Progenitor cell of endocrine pancreas (in vitro differentiated cells): ENCODE measurements around the gene RECK. TPM values are rescaled to one million over a fixed set of nuclear protein-coding genes. Genes with fewer than 3 reads are reported as not detected.
"Not testable (repeated sequence)": the region's sequence is repeated elsewhere in the genome, so short reads cannot be mapped to it uniquely, and the experiment has no call there.

Experiments used
- DNase-seq: peaks from one replicate; pipeline ENCODE4 v3.0.0; 2021; ENCODE audit warnings: low spot score; ENCODE audit not compliant: unreplicated experiment
- H3K27ac Mint-ChIP-seq: 2 replicates; pipeline ENCODE4 v1.8.0; 2021; ENCODE audit warnings: mild to moderate bottlenecking, moderate library complexity, mixed read lengths
- H3K27me3 Mint-ChIP-seq: 2 replicates; pipeline ENCODE4 v1.8.0; 2021; ENCODE audit warnings: mixed read lengths
- H3K36me3 Mint-ChIP-seq: 2 replicates; pipeline ENCODE4 v1.8.0; 2022; ENCODE audit warnings: mixed read lengths; ENCODE audit not compliant: insufficient read depth
- H3K4me1 Mint-ChIP-seq: 2 replicates; pipeline ENCODE4 v1.8.0; 2021; ENCODE audit warnings: low read depth, mixed read lengths
- H3K4me3 Mint-ChIP-seq: 2 replicates; pipeline ENCODE4 v1.8.0; 2021; ENCODE audit warnings: low read depth, mild to moderate bottlenecking, moderate library complexity, mixed read lengths
- H3K9me3 Mint-ChIP-seq: 2 replicates; pipeline ENCODE4 v1.8.0; 2021; ENCODE audit warnings: low read depth, mixed read lengths
- CTCF ChIP-seq: fragments of 200-600 bp; sonication (generic); IDR thresholded peaks from one replicate; pipeline ENCODE4 v1.5.0; 2021; ENCODE audit warnings: antibody characterized with exemption, mild to moderate bottlenecking; ENCODE audit not compliant: unreplicated experiment
- total RNA-seq: library from RNA; stranded (reverse); gene quantifications from 2 replicates; pipeline ENCODE4 v1.2.1, GENCODE V29; 2021

The RECK gene
- total RNA-seq, 1 donor from 2014 or later: 7.1 TPM

GRCh38 chr9:36082931-36083330 is 46.2 kb downstream of the RECK start:
- Mint-ChIP-seq H3K36me3 (peaks cover 15% of the 10 kb centered on the region), H3K4me3 (no peak overlapping the region)
- TF ChIP-seq CTCF: no peak

GRCh38 chr9:36086442-36086841 is 49.7 kb downstream of the RECK start:
- Mint-ChIP-seq H3K27me3 (no peaks in the 10 kb centered on the region), H3K27ac (no peak overlapping the region), H3K4me1 (no peaks in the 10 kb centered on the region), H3K9me3 (no peaks in the 10 kb centered on the region), H3K36me3 (peaks cover 15% of the 10 kb centered on the region), H3K4me3 (no peak overlapping the region)
- TF ChIP-seq CTCF: no peak
- DNase-seq: no peak

More at GRCh38 chr9:36082931-36083330, 46.2 kb downstream of the RECK start:
- Mint-ChIP-seq H3K27me3 (no peaks in the 10 kb centered on the region), H3K27ac (no peak overlapping the region), H3K9me3 (no peaks in the 10 kb centered on the region), H3K4me1 (no peaks in the 10 kb centered on the region)
- no peak for DNase-seq

- H3K9me3 Mint-ChIP-seq, H3K27ac Mint-ChIP-seq, DNase-seq, H3K4me3 Mint-ChIP-seq, H3K4me1 Mint-ChIP-seq, H3K27me3 Mint-ChIP-seq: not testable (repeated sequence)
- H3K36me3 Mint-ChIP-seq: peaks cover 18% of the 10 kb centered on the region
Measured at GRCh38 chr9:36087054-36087453, 50.3 kb downstream of the RECK start.

GRCh38 chr9:36088020-36088419 is 51.3 kb downstream of the RECK start:
- no peak overlapping the region for H3K27ac Mint-ChIP-seq
- no peak for TF ChIP-seq CTCF

GRCh38 chr9:36091026-36091953 is 54.6 kb downstream of the RECK start:
- Mint-ChIP-seq H3K4me1 (peaks cover 3% of the 10 kb centered on the region), H3K4me3 (no peak overlapping the region), H3K36me3 (peaks cover 14% of the 10 kb centered on the region), H3K27me3 (no peaks in the 10 kb centered on the region), H3K27ac (peak overlapping the region; percentile 6), H3K9me3 (no peaks in the 10 kb centered on the region)
- no peak for TF ChIP-seq CTCF
- no peak for DNase-seq

More at GRCh38 chr9:36088020-36088419, 51.3 kb downstream of the RECK start:
- Mint-ChIP-seq H3K9me3 (no peaks in the 10 kb centered on the region), H3K4me1 (peaks cover 3% of the 10 kb centered on the region), H3K4me3 (no peak overlapping the region), H3K27me3 (no peaks in the 10 kb centered on the region), H3K36me3 (peaks cover 18% of the 10 kb centered on the region)
- DNase-seq: no peak

- Mint-ChIP-seq H3K27me3 (no peaks in the 10 kb centered on the region), H3K4me3 (no peak overlapping the region), H3K4me1 (peaks cover 3% of the 10 kb centered on the region), H3K36me3 (peaks cover 8% of the 10 kb centered on the region), H3K27ac (no peak overlapping the region), H3K9me3 (no peaks in the 10 kb centered on the region)
- no peak for DNase-seq
- TF ChIP-seq CTCF: no peak
Measured at GRCh38 chr9:36092014-36092413, 55.3 kb downstream of the RECK start.
